Thoracic aorta (tissue), 2 donors: ENCODE results near the gene ARHGEF28. TPM values are rescaled to one million over a fixed set of nuclear protein-coding genes. Genes with fewer than 3 reads are reported as not detected.

Experiments
- ATAC-seq: fragments of 150-250 bp; one replicate; pipeline ENCODE4 v1.8.0; 2017; ENCODE audit warnings: low read depth; ENCODE audit not compliant: insufficient number of reproducible peaks, low FRiP score
- DNase-seq: peaks from one replicate; pipeline ENCODE4 v3.0.0-alpha.2; 2020; ENCODE audit warnings: low spot score
- H3K27ac ChIP-seq, 2 donors: fragments of 200-600 bp; sonication (generic); 1 replicate in 1 of 2; 2 replicates in 1 of 2; pipeline ENCODE4 v1.5.1; 2016; ENCODE audit warnings: mild to moderate bottlenecking in 2 of 2, moderate library complexity in 2 of 2
- H3K27me3 ChIP-seq: fragments of 200-600 bp; sonication (generic); replicated peaks from 2 replicates; pipeline ENCODE4 v1.6.0; 2016; ENCODE audit warnings: mild to moderate bottlenecking; ENCODE audit not compliant: insufficient read depth
- H3K36me3 ChIP-seq: fragments of 200-600 bp; sonication (generic); one replicate; pipeline ENCODE4 v1.5.1; 2016
- H3K4me1 ChIP-seq, 2 donors: fragments of 200-600 bp; sonication (generic); 1 replicate in 1 of 2; 2 replicates in 1 of 2; pipeline versions ENCODE4 v1.5.1 to v1.6.0; 2016; ENCODE audit warnings: low read depth in 2 of 2, mild to moderate bottlenecking in 1 of 2; ENCODE audit not compliant: control insufficient read depth in 1 of 2
- H3K4me3 ChIP-seq: fragments of 200-600 bp; sonication (generic); 2 replicates; pipeline ENCODE4 v1.5.1; 2016; ENCODE audit warnings: mild to moderate bottlenecking
- H3K9me3 ChIP-seq: fragments of 200-600 bp; sonication (generic); 2 replicates; pipeline ENCODE4 v1.5.1; 2016
- CTCF ChIP-seq: fragments of 200-600 bp; sonication (generic); IDR thresholded peaks from one replicate; pipeline ENCODE4 v1.5.1; 2019; ENCODE audit warnings: antibody characterized with exemption
- total RNA-seq, 2 donors: library from RNA; depleted of rRNA; stranded (reverse); fragments of >200 nt; gene quantifications; one replicate each; pipeline versions ENCODE4 v1.1.0 to v1.2.3, GENCODE V29; 2016

Gene ARHGEF28
- total RNA-seq, 2 donors from 2014 or later = 35.5 to 40.8 TPM

DNA sequence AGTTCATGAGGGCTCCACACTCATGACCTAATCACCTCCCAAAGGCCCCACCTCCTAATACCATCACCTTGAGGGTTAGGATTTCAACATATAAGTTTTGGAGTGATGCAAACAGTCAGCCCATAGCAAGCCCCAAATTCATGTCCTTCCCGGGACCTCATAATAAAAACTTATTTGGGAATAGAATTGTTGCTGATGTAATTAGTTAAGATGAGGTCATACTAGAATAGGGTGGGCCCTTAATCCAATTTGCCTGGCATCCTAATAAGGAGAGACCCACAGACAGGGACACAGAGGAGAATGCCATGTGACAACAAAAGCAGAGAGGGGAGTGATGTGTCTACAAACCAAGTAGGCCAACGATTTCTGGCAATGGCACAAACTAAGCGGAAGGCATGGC, 347.1 kb downstream of the ARHGEF28 start:
- H3K9me3 ChIP-seq = no peaks in the 10 kb centered on the region
- no peak for TF ChIP-seq CTCF
- H3K27me3 ChIP-seq = no peaks in the 10 kb centered on the region
- no peak overlapping the region for H3K4me3 ChIP-seq
- ATAC-seq (no peak), DNase-seq (no peak)
- no peaks in the 10 kb centered on the region for H3K4me1 ChIP-seq
- no peaks in the 10 kb centered on the region for H3K36me3 ChIP-seq
- no peak overlapping the region for H3K27ac ChIP-seq

DNA sequence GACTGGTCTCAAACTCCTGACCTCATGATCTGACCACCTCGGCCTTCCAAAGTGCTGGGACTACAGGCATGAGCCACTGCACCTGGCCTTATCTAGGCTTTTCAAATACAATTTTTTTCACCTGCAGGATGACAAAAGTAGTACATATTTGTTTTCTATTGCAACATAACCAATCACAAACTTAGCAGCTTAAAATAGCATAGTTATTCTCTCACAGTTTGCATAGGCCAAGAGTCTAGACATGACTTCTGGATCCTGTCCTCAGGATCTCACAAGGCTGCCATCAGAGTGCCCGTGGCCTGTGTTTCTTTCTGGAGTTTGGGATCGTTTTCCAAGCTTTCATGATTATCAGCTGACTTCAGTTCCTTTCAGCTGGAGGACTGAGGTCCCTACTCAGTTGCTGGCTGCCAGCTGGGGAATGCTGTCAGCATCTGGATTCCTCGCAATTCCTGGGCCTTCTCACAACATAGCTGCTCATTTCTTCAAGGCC, 348.9 kb downstream of the ARHGEF28 start:
- TF ChIP-seq CTCF = no peak
- H3K9me3 ChIP-seq = no peaks in the 10 kb centered on the region
- no peaks in the 10 kb centered on the region for H3K4me1 ChIP-seq
- no peak overlapping the region for H3K4me3 ChIP-seq
- no peaks in the 10 kb centered on the region for H3K27me3 ChIP-seq
- H3K36me3 ChIP-seq = no peaks in the 10 kb centered on the region
- DNase-seq (no peak), ATAC-seq (no peak)
- peak overlapping the region in 1 of 2 donors; percentile 6 for H3K27ac ChIP-seq

- no peak for DNase-seq
- ATAC-seq = no peak
- H3K4me3 ChIP-seq = no peak overlapping the region
- H3K9me3 ChIP-seq = no peaks in the 10 kb centered on the region
- H3K27ac ChIP-seq = no peak overlapping the region
- H3K4me1 ChIP-seq = no peaks in the 10 kb centered on the region
- no peaks in the 10 kb centered on the region for H3K36me3 ChIP-seq
- no peak for TF ChIP-seq CTCF
- H3K27me3 ChIP-seq = no peaks in the 10 kb centered on the region
Measured at GRCh38 chr5:73975845-73976244, 349.8 kb downstream of the ARHGEF28 start.

GRCh38 chr5:73977146-73977545, 351.1 kb downstream of the ARHGEF28 start:
- Histone ChIP-seq H3K27ac (no peak overlapping the region), H3K4me1 (no peaks in the 10 kb centered on the region), H3K9me3 (no peaks in the 10 kb centered on the region), H3K4me3 (no peak overlapping the region), H3K27me3 (no peaks in the 10 kb centered on the region), H3K36me3 (no peaks in the 10 kb centered on the region)
- DNase-seq (no peak), ATAC-seq (no peak)
- TF ChIP-seq CTCF = no peak

- no peaks in the 10 kb centered on the region for H3K4me1 ChIP-seq
- ATAC-seq = no peak
- TF ChIP-seq CTCF = no peak
Measured at GRCh38 chr5:73979321-73979720, 353.3 kb downstream of the ARHGEF28 start.

More at GRCh38 chr5:73979321-73979720, 353.3 kb downstream of the ARHGEF28 start:
- H3K9me3 ChIP-seq = no peaks in the 10 kb centered on the region
- H3K36me3 ChIP-seq = no peaks in the 10 kb centered on the region
- no peaks in the 10 kb centered on the region for H3K27me3 ChIP-seq
- no peak for DNase-seq
- H3K27ac ChIP-seq = no peak overlapping the region
- no peak overlapping the region for H3K4me3 ChIP-seq
